Mucosa of descending colon (tissue), 3 donors: Measurements from ENCODE around the gene CCDC13. TPM values are rescaled to one million over a fixed set of nuclear protein-coding genes. Genes with fewer than 3 reads are reported as not detected.

ENCODE experiments used
- ATAC-seq: fragments of 200-7000 bp; cut with Tn5 transposase; one replicate; pipeline ENCODE4 v1.9.1; 2020; ENCODE audit warnings: mild to moderate bottlenecking, moderate library complexity
- DNase-seq, 3 donors: peaks; one replicate each; pipeline ENCODE4 v3.0.0-alpha.2; 2020
- H3K36me3 ChIP-seq: fragments of 200-600 bp; one replicate; pipeline ENCODE4 v1.8.0; 2021; ENCODE audit warnings: low read depth, mild to moderate bottlenecking
- H3K4me1 ChIP-seq: fragments of 200-600 bp; one replicate; pipeline ENCODE4 v1.8.0; 2021; ENCODE audit warnings: low read depth, mild to moderate bottlenecking
- H3K4me3 ChIP-seq: fragments of 200-600 bp; one replicate; pipeline ENCODE4 v1.8.0; 2021; ENCODE audit warnings: mild to moderate bottlenecking
- H3K9me3 ChIP-seq: fragments of 200-600 bp; one replicate; pipeline ENCODE4 v1.8.0; 2021; ENCODE audit warnings: mild to moderate bottlenecking
- CTCF ChIP-seq: fragments of 200-600 bp; IDR thresholded peaks from one replicate; pipeline ENCODE4 v1.8.0; 2022; ENCODE audit warnings: antibody characterized with exemption, mild to moderate bottlenecking
- intact Hi-C, 2 donors: fragments of 100-400 bp; cut with DNase I in 1 of 2; cut with micrococcal nuclease in 1 of 2; formaldehyde crosslinking; loops; one replicate each; pipeline versions ENCODE4 v1.11.0 to v1.11.1; 2022; cut with DNase I, micrococcal nuclease
- total RNA-seq, 3 donors: library from RNA; stranded (reverse); fragmentation: NEBNext Ultra II Directional in 2 of 3; extraction: Animal tissue kit (Norgen Biotek cat#: 25700) in 2 of 3; gene quantifications; one replicate each; pipeline versions ENCODE4 v1.2.1 to v1.2.4, GENCODE V29; 2021 to 2023
- donor health status: DM: no; HTN: no; CAD: no; lungs with moderate emphysema.
- donor health status: DM: no; HTN: no; CAD: no.
- donor health status: DM: no; HTN: yes; CAD: no.

Gene CCDC13
- total RNA-seq, 3 donors from 2014 or later, result 2.2 to 3.3 (median 3.0) TPM

DNA sequence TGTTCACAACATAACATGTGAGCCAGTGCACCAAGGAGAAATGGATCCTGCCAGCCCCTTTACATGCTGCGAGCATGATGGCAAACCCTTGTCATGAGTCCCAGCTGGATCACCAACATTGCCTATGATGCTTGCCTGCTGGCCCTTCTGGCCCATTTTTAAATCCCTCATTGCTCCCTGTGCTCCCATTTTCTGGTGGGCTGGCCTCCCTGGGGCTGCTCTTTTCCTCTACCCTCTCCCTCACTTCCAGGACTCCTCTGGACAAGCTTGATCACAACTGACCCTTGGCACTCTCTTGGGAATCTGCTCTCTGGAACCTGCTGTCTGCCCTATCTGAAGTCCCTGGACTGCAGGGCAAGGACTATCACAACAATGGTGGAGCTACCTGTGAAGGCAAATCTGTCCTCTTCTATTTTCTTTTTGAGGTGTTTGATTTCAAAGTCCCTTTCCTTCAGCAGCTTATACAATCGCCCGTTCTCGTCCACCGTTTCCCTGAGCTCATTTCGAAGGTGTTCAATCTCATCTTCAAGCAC lies 16.3 kb downstream of the CCDC13 start:
- Histone ChIP-seq H3K9me3 (no peaks in the 10 kb centered on the region), H3K4me3 (no peak overlapping the region), H3K36me3 (no peaks in the 10 kb centered on the region), H3K4me1 (no peaks in the 10 kb centered on the region)
- ATAC-seq, result no peak
- intact Hi-C loops, result no loop called here
- no peak for TF ChIP-seq CTCF
- DNase-seq, result no peak

DNA sequence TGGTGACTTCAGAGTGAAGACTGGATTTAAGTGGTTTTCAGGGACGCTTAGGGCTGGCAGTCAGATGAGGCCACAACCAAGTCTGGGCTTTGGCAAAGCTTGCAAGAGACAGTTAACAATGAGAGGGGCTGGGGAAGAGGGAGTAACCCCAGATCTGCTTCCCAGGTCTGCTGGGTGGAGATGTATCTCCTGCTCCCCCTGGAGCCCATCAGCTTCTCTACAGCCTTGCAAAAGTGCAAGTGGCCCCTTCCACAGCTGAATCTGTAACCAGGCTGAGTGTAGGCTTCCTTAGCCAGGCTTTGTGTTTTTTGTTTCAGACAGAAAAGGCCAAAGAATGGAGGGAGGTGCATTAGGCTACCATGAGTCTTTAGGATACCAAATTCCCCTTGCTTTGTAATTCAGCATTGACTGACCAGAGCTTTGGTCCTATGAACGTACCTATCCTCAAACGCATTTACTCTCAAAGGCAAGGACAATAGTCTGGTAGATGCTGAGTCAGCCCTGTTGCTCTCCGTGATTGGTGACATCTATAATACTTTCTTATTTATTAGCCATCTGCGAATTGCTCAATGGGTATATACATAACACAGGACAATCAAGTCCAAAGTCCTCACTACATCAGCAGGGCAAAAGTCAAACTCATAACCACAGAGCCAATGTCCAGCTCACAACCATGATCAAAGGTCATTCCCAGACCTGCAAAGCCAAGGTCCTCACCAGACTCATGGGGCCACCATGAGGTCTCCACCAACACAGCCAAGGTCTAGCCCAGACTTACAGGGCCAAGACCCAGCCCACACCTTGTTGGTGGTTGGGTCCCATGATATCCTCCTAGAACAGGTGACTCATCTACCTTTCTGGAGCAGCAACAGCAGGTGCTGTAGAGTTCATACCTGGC lies 17.1 kb downstream of the CCDC13 start:
- Histone ChIP-seq H3K4me1 (no peaks in the 10 kb centered on the region), H3K36me3 (no peaks in the 10 kb centered on the region), H3K9me3 (no peaks in the 10 kb centered on the region), H3K4me3 (no peak overlapping the region)
- DNase-seq, result no peak
- TF ChIP-seq CTCF, result no peak
- intact Hi-C loops, result no loop called here
- peak; percentile 90 for ATAC-seq

DNA sequence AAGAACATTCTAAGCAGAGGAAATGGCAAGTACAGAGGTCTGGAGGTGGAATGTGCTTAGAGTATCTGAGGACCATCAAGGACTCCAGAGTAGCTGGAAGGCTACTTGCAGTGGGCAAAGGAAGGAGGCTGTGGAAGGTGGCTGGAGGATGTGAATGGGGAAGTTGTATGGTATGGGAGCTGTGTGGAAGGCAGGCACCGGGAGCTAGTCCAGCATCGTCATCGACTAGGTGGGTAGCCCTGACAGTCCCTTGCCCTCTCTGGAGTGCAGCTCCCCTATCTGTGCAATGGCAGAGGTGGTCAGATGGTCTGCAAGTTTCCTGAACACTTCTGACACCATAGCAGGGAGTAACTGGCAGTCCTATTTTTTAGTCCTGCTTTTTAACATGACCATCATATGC lies 19.3 kb downstream of the CCDC13 start:
- no peak overlapping the region for H3K4me3 ChIP-seq
- TF ChIP-seq CTCF, result no peak
- DNase-seq (no peak), ATAC-seq (no peak)
- H3K4me1 ChIP-seq, result no peaks in the 10 kb centered on the region
- intact Hi-C loops, result no loop called here
- H3K9me3 ChIP-seq, result no peaks in the 10 kb centered on the region
- H3K36me3 ChIP-seq, result no peaks in the 10 kb centered on the region

DNA sequence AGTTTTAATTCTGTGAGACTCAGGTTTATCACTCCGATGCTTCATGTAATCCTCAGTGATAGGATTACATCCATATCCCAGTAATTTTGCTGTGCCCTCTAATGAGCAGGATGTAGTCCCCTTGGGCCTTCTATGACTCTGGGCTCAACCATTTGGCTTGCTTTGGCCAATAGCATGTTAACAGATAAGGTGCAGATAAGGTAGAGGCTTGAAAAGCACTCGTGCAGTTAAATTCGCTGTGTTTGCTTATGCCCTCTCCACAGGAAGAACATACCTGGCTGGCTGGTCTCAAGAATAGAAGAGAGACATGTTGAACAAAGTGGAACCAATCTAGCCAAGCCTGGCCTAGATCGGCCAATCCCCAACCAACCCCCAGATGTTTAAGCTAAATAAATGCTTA lies 20.1 kb downstream of the CCDC13 start:
- DNase-seq, result no peak
- no peak for TF ChIP-seq CTCF
- Histone ChIP-seq H3K4me1 (no peaks in the 10 kb centered on the region), H3K9me3 (no peaks in the 10 kb centered on the region), H3K36me3 (no peaks in the 10 kb centered on the region), H3K4me3 (no peak overlapping the region)
- intact Hi-C loops, result no loop called here
- no peak for ATAC-seq

DNA sequence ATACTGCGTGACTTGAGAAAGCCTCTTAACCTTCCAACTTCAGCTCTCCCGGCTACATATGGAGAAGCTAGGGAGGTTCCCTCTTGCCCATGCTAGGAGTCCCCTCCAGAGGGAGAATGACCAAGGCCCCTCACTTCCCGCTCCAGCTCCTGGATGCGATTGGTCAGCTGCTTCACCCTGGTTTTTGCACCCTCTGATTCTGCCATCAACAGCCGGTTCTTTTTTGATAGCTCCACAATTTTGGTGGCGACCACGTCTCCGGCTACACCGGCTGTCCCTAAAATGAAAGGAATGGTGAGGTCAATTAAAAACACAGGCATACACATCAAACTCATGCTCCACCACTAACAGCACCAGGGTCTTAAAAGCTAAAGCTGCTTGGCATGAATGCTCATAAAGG lies 20.6 kb downstream of the CCDC13 start:
- intact Hi-C loops, result no loop called here
- no peaks in the 10 kb centered on the region for H3K4me1 ChIP-seq
- H3K36me3 ChIP-seq, result no peaks in the 10 kb centered on the region
- H3K4me3 ChIP-seq, result no peak overlapping the region
- DNase-seq, result no peak
- no peaks in the 10 kb centered on the region for H3K9me3 ChIP-seq
- ATAC-seq, result no peak
- no peak for TF ChIP-seq CTCF
